Psoas muscle (tissue), 8 donors: Measurements from ENCODE around the gene ORMDL1. TPM values are rescaled to one million over a fixed set of nuclear protein-coding genes. Genes with fewer than 3 reads are reported as not detected.

Experiments used
- ATAC-seq, 4 donors: fragments of 200-7000 bp; cut with Tn5 transposase; one replicate each; pipeline ENCODE4 v1.9.1; 2020; ENCODE audit warnings: moderate library complexity in 3 of 4, mild to moderate bottlenecking in 2 of 4
- DNase-seq, 2 donors: peaks; one replicate each; pipeline ENCODE4 v3.0.0-alpha.2; 2020
- H3K27ac ChIP-seq: fragments of 200-600 bp; one replicate; pipeline ENCODE4 v1.8.0; 2022
- H3K27me3 ChIP-seq, 3 donors: fragments of 200-600 bp in 1 of 3; one replicate each; pipeline versions ENCODE4 v1.6.1 to v1.8.0; 2013 to 2022; ENCODE audit warnings: low read length in 2 of 3, mild to moderate bottlenecking in 2 of 3, moderate library complexity in 1 of 3; ENCODE audit not compliant: insufficient read depth in 3 of 3
- H3K36me3 ChIP-seq, 2 donors: fragments of 200-600 bp in 1 of 2; one replicate each; pipeline versions ENCODE4 v1.6.1 to v1.8.0; 2013 to 2022; ENCODE audit warnings: low read depth in 1 of 2, mild to moderate bottlenecking in 1 of 2, moderate library complexity in 1 of 2; ENCODE audit not compliant: insufficient read depth in 1 of 2
- H3K4me1 ChIP-seq: fragments of 200-600 bp; one replicate; pipeline ENCODE4 v1.8.0; 2022
- H3K4me3 ChIP-seq: fragments of 200-600 bp; one replicate; pipeline ENCODE4 v1.8.0; 2022; ENCODE audit warnings: mild to moderate bottlenecking
- H3K9me3 ChIP-seq: fragments of 200-600 bp; one replicate; pipeline ENCODE4 v1.8.0; 2022
- CTCF ChIP-seq: fragments of 200-600 bp; IDR thresholded peaks from one replicate; pipeline ENCODE4 v1.8.0; 2022; ENCODE audit warnings: antibody characterized with exemption
- intact Hi-C, 2 donors: fragments of 100-400 bp; cut with DNase I; formaldehyde crosslinking; loops; one replicate each; pipeline versions ENCODE4 v1.11.0 to v1.14.2; 2022
- polyA plus RNA-seq, 3 donors: library from polyadenylated mRNA; stranded (reverse); fragments of 200-250 nt; gene quantifications; one replicate each; pipeline ENCODE4 v1.2.3, GENCODE V29; 2013
- total RNA-seq, 4 donors: library from RNA; stranded (reverse); fragmentation: NEBNext Ultra II Directional in 2 of 4; extraction: Animal tissue kit (Norgen Biotek cat#: 25700) in 2 of 4; gene quantifications; one replicate each; pipeline versions ENCODE4 v1.2.1 to v1.2.4, GENCODE V29; 2021 to 2023
- donor health status: healthy with polysubstance abuse.
- donor health status: DM: no; HTN: no; CAD: no; lungs with moderate emphysema.
- donor health status: Bipolar disorder and iron deficiency.
- donor health status: healthy.
- donor health status: DM: yes; HTN: yes; CAD: no.
- donor health status: DM: no; HTN: no; CAD: no.
- donor health status: DM: no; HTN: no; CAD: no.
- donor health status: DM: yes; HTN: yes; CAD: no.

ORMDL1 gene
- total and polyA plus RNA-seq, 7 donors, result 18.7 to 54.5 (median 22.2) TPM

- no peak for TF ChIP-seq CTCF
- Histone ChIP-seq H3K4me3 (no peak overlapping the region), H3K4me1 (no peaks in the 10 kb centered on the region), H3K27ac (no peak overlapping the region), H3K27me3 (no peaks in the 10 kb centered on the region), H3K36me3 (peaks cover 0 to 15% of the 10 kb centered on the region in 2 donors), H3K9me3 (no peaks in the 10 kb centered on the region)
- DNase-seq, result no peak
- no peak for ATAC-seq
- intact Hi-C loops, result no loop called here
These were observed 60.9 kb downstream of the ORMDL1 start for GRCh38 chr2:189723192-189723591.

Other genes starting within 250 kb of the ORMDL1 start
- 10 to 100 TPM; 21.5 to 65.7 (median 34.6) TPM for gene SLC40A1, start 203.6 kb downstream of the ORMDL1 start, total RNA-seq
- 10 to 100 TPM in 2 of 3 donors, 1 to 10 TPM in 1; 8.4 to 49.1 (median 19.4) TPM for gene SLC40A1, start 203.6 kb downstream of the ORMDL1 start, polyA plus RNA-seq
- gene ASNSD1, start 122.9 kb downstream of the ORMDL1 start, total RNA-seq, result 10 to 100 TPM; 50.8 to 67.0 (median 62.0) TPM
- 100 to 1,000 TPM in 1 of 3 donors, 10 to 100 TPM in 2; 57.9 to 148 (median 66.6) TPM for gene ASNSD1, start 122.9 kb downstream of the ORMDL1 start, polyA plus RNA-seq
- gene ANKAR, start 109.7 kb downstream of the ORMDL1 start, total RNA-seq, result 1 to 10 TPM; 4.1 to 8.7 (median 6.0) TPM
- 1 to 10 TPM in 1 of 3 donors, under 1 TPM in 2; 0.72 to 3.6 (median 0.98) TPM for gene ANKAR, start 109.7 kb downstream of the ORMDL1 start, polyA plus RNA-seq
- 1 to 10 TPM; 3.4 to 5.9 (median 4.5) TPM for gene OSGEPL1, start 21.5 kb downstream of the ORMDL1 start, total RNA-seq
- gene OSGEPL1, start 21.5 kb downstream of the ORMDL1 start, polyA plus RNA-seq, result 10 to 100 TPM in 1 of 3 donors, 1 to 10 TPM in 2; 2.9 to 12.3 (median 4.1) TPM
- gene PMS1, start 111 bp upstream of the ORMDL1 start, total RNA-seq, result 10 to 100 TPM in 3 of 4 donors, 1 to 10 TPM in 1; 8.7 to 20.3 (median 11.6) TPM
- 10 to 100 TPM in 1 of 3 donors, 1 to 10 TPM in 2; 4.6 to 10.5 (median 7.4) TPM for gene PMS1, start 111 bp upstream of the ORMDL1 start, polyA plus RNA-seq